GM12878 (cell line): ENCODE measurements around the gene CACTIN. TPM values are rescaled to one million over a fixed set of nuclear protein-coding genes. Genes with fewer than 3 reads are reported as not detected.

Source experiments
- ATAC-seq: fragments of 200-7000 bp; cut with Tn5 transposase; 3 replicates; pipeline ENCODE4 v1.9.1; 2020; ENCODE audit warnings: mild to moderate bottlenecking, moderate library complexity
- BruUV-seq: library from RNA; stranded (reverse); fragments of 400-500 nt; replicated peaks from 2 replicates; lab custom pipeline; 2021; lab: Mats Ljungman, UMichigan
- CTCF ChIA-PET: fragments of 300-600 bp; sonication (Branson Sonifier 250); formaldehyde crosslinking; extraction: SDS; loops from one replicate; lab custom pipeline; 2021; ENCODE audit warnings: inconsistent platforms; lab: Yijun Ruan, JAX
- POLR2A ChIA-PET: fragments of 350-600 bp; formaldehyde crosslinking; extraction: SDS; loops from one replicate; lab custom pipeline; 2021; ENCODE audit warnings: inconsistent platforms; lab: Charles Lee
- RAD21 ChIA-PET: fragments of 300-600 bp; sonication (Branson Sonifier 250); formaldehyde crosslinking; loops from one replicate; lab custom pipeline; 2023; ENCODE audit warnings: antibody characterized with exemption; ENCODE audit not compliant: unreplicated experiment; lab: Charles Lee
- SMC1A ChIA-PET: fragments of 300-600 bp; sonication (Branson Sonifier 250); formaldehyde crosslinking; loops from one replicate; lab custom pipeline; 2023; ENCODE audit not compliant: unreplicated experiment, uncharacterized antibody; lab: Charles Lee
- DNase-seq: peaks from one replicate; pipeline ENCODE4 v3.0.0-alpha.2; 2011; ENCODE audit warnings: low read depth, low spot score
- FAIRE-seq: peaks from 3 replicates; lab custom pipeline; 2011; peaks lifted over from hg19 to GRCh38; lab: Jason Lieb, UNC
- H2AFZ ChIP-seq: 2 replicates; pipeline ENCODE4 v1.6.0; 2011; ENCODE audit warnings: low read depth, low read length, control low read depth; ENCODE audit not compliant: control insufficient read depth
- H3K27ac ChIP-seq: 2 replicates; pipeline ENCODE4 v1.5.1; 2011; ENCODE audit warnings: control low read depth; ENCODE audit not compliant: control insufficient read depth, insufficient read depth
- H3K27me3 ChIP-seq, 2 experiments: replicated peaks in 1 of 2; 2 replicates each; pipeline versions ENCODE4 v1.6.0 to v1.6.1; 2011; ENCODE audit warnings: low read length in 1 of 2; ENCODE audit not compliant: control insufficient read depth in 2 of 2, insufficient read depth in 2 of 2
- H3K36me3 ChIP-seq, 2 experiments: 2 replicates each; pipeline ENCODE4 v1.5.1; 2011; ENCODE audit warnings: low read length in 1 of 2; ENCODE audit not compliant: control insufficient read depth in 2 of 2, insufficient read depth in 2 of 2
- H3K4me1 ChIP-seq: 2 replicates; pipeline ENCODE4 v1.6.1; 2011; ENCODE audit warnings: mild to moderate bottlenecking, low read length, moderate library complexity, mixed read lengths; ENCODE audit not compliant: control insufficient read depth, insufficient read depth
- H3K4me2 ChIP-seq: 2 replicates; pipeline ENCODE4 v1.6.0; 2011; ENCODE audit warnings: control low read depth; ENCODE audit not compliant: control insufficient read depth, insufficient read depth
- H3K4me3 ChIP-seq: fragments of 200-600 bp; sonication (generic); 2 replicates; pipeline ENCODE4 v1.5.1; 2016
- H3K79me2 ChIP-seq: 2 replicates; pipeline ENCODE4 v1.6.0; 2011; ENCODE audit warnings: low read length; ENCODE audit not compliant: control insufficient read depth, insufficient read depth
- H3K9ac ChIP-seq: 2 replicates; pipeline ENCODE4 v1.8.0; 2011; ENCODE audit warnings: low read length, control low read depth, mixed read lengths; ENCODE audit not compliant: control insufficient read depth, insufficient read depth
- H3K9me3 ChIP-seq: replicated peaks from 3 replicates; pipeline ENCODE4 v1.5.1; 2011; ENCODE audit warnings: mild to moderate bottlenecking, low read length; ENCODE audit not compliant: control insufficient read depth, insufficient read depth
- H4K20me1 ChIP-seq: 2 replicates; pipeline ENCODE4 v1.6.0; 2011; ENCODE audit not compliant: control insufficient read depth, insufficient read depth
- CREM ChIP-seq: IDR thresholded peaks from 2 replicates; pipeline ENCODE4 v1.6.1; 2014; ENCODE audit warnings: antibody characterized with exemption, low read depth
- E2F8 ChIP-seq: fragments of 450-650 bp; IDR thresholded peaks from 2 replicates; pipeline ENCODE4 v1.6.1; 2018; ENCODE audit warnings: mild to moderate bottlenecking, low read depth, moderate library complexity; ENCODE audit not compliant: partially characterized antibody
- SIX5 ChIP-seq: IDR thresholded peaks from 2 replicates; pipeline ENCODE4 v1.6.1; 2011; ENCODE audit warnings: mild to moderate bottlenecking, low read depth, low read length, moderate library complexity; ENCODE audit not compliant: severe bottlenecking
- WGBS: methylation state at CpG from one replicate; pipeline ENCODE4 v1.1.6; 2016; ENCODE audit warnings: low lambda C conversion rate; ENCODE audit not compliant: insufficient replicate concordance, insufficient coverage; ENCODE audit errors: missing lambda C conversion rate; 5-methylcytosine and 5-hydroxymethylcytosine counted together
- in situ Hi-C: fragments of 300-500 bp; cut with MboI; formaldehyde crosslinking; loops from 9 replicates; pipeline ENCODE4 v1.14.3; 2018; ENCODE audit warnings: mixed read lengths
- intact Hi-C: fragments of 100-400 bp; cut with micrococcal nuclease; formaldehyde crosslinking; loops from one replicate; pipeline ENCODE4 v1.14.2; 2022; ENCODE audit not compliant: unreplicated experiment
- polyA plus RNA-seq, 11 experiments: library from polyadenylated mRNA; depleted of rRNA in 4 of 11; unstranded in 6 of 11; stranded (reverse) in 5 of 11; fragments of >200 nt; fragmentation: Nextera tagmentation in 4 of 11; fragmentation: Illumina TruSeq in 1 of 11; extraction: Ambion mirVana in 4 of 11; extraction: Trizol in 1 of 11; gene quantifications; 1 replicate in 1 of 11; 2 replicates in 10 of 11; pipeline versions ENCODE4 v1.2.1 to v1.2.3, GENCODE V29; 2011 to 2016; ENCODE audit warnings: inconsistent platforms in 2 of 11, missing spikeins in 2 of 11, low read depth in 1 of 11
- total RNA-seq, 4 experiments: library from RNA; depleted of rRNA in 3 of 4; stranded (reverse); fragments of >200 nt in 3 of 4; fragmentation: Illumina TruSeq in 1 of 4; extraction: Trizol in 1 of 4; gene quantifications; 2 replicates each; pipeline versions ENCODE4 v1.2.1 to v1.2.3, GENCODE V29; 2013 to 2021

Gene CACTIN
- total and polyA plus RNA-seq, 10 of the 15 experiments (the other 5 are each of a cell fraction or from before 2014, with no cell fraction given) = 0.40 to 31.4 (median 12.5) TPM

DNA sequence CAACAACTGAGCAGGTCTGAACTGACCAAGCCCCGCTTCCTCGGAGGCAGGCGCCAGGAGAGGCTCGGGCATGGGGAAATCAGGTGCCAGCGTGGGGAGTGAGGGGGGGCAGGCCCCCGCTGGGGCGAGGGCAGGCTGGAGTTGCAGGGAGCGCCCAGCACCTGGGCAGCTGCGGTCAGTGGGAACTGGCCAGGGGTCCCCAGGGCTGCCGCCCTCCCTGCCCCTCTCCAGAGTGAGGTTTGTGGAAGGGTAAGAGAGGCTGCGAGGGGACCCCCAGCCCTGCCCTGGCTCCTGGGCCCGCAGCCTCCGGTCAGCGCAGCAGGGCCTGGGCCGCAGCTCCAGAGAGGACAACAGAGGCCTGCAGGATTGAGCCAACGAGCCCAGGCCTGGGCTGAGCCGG, 41.2 kb upstream of the CACTIN start:
- BruUV-seq = no TSS peak
- Histone ChIP-seq H3K4me2 (no peak overlapping the region), H4K20me1 (no peaks in the 10 kb centered on the region; the same call in 1 of the 2 replicates), H3K27ac (no peak overlapping the region), H3K9ac (no peak overlapping the region)
- CTCF ChIA-PET = interaction anchor here (0.7 to 3.8 kb wide), 2 partner anchors 33 to 35 kb away, joined by 3 to 15 read pairs; no protein-coding TSS in a partner anchor
- RAD21 ChIA-PET = interaction anchor here (0.5 to 2.2 kb wide), 2 partner anchors 31 to 35 kb away, joined by 4 to 6 read pairs; no protein-coding TSS in a partner anchor
- DNase-seq = no peak
- POLR2A ChIA-PET = interaction anchor here (1.7 kb wide), 1 partner anchor 31 kb away, joined by 5 read pairs; no protein-coding TSS in a partner anchor
- WGBS = 91% methylated on average over 17 of the region's 17 CpGs
- TF ChIP-seq SIX5 (no peak), CREM (no peak), E2F8 (no peak)
- TF ChIP-seq, all 136 proteins: peak for 0
- H3K27me3 ChIP-seq = no peaks in the 10 kb centered on the region
- no peak overlapping the region for H2AFZ ChIP-seq
- H3K4me1 ChIP-seq = peaks cover 26% of the 10 kb centered on the region
- ATAC-seq (no peak), FAIRE-seq (no peak)
- SMC1A ChIA-PET = interaction anchor here (0.5 kb wide), 1 partner anchor 93 kb away, joined by 3 read pairs; no protein-coding TSS in a partner anchor
- no peaks in the 10 kb centered on the region for H3K79me2 ChIP-seq
- no peaks in the 10 kb centered on the region for H3K9me3 ChIP-seq
- in situ Hi-C loops (loop anchor here (10.0 kb wide), 1 partner anchor 537 kb away; no protein-coding TSS in a partner anchor), intact Hi-C loops (no loop called here)
- no peak overlapping the region for H3K4me3 ChIP-seq
- peaks cover 0 to 4% of the 10 kb centered on the region in 2 experiments; a peak in 2 of 4 replicates for H3K36me3 ChIP-seq
